ENCODE results near the gene CNTNAP2. TPM values are rescaled to one million over a fixed set of nuclear protein-coding genes. Genes with fewer than 3 reads are reported as not detected.

The CNTNAP2 gene
- total RNA-seq, 2 experiments from 2014 or later, result not detected

DNA sequence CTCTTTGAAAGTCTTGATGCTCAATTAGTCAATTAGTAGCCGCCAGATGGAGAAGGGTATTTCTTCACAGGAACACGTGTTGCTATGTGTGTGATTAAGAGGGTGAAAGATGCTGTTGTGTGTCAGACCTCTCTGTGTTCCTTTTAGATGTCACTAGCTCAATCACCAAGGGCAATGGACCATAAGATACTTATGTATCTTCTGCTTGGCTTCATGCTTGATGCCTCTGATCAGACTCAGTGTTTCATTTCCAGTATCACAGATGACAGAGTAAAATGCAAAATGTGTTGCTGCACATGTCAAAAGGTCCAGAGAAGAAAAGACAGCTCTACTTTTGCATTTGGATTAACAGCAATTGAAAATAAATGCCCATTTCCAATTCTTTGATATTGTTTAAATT, 865.9 kb downstream of the CNTNAP2 start:
- Mint-ChIP-seq H3K27ac (no peak overlapping the region), H3K9me3 (ENCODE audit: insufficient read depth) (peaks cover 27% of the 10 kb centered on the region), H3K4me1 (ENCODE audit: low read depth) (no peaks in the 10 kb centered on the region), H3K27me3 (ENCODE audit: low read depth) (no peaks in the 10 kb centered on the region), H3K4me3 (no peak overlapping the region), H3K36me3 (ENCODE audit: low read depth) (no peaks in the 10 kb centered on the region)
- DNase-seq (no peak), ATAC-seq (no peak)
- ChIA-PET POLR2A (no interaction called here), CTCF (no interaction called here)

DNA sequence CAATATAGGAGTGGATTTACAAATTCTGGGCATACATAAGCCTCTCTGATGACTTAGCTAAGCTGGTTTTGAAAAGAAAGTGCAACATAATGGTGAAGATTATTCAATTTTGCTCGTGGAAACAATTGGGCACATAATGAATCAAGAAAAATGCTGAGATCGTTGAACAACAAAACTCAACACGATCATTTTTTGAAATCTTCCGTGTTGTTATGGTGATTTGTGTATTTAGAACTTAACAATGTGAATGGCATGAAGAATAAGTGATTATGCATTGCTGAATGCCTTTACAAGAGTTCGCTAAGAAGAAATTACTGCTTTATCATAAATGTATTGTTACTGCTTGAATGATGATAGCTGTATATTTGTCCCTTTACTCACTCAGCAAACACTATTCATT, 875.0 kb downstream of the CNTNAP2 start:
- ChIA-PET POLR2A (no interaction called here), CTCF (no interaction called here)
- Mint-ChIP-seq H3K27me3 (ENCODE audit: low read depth) (no peaks in the 10 kb centered on the region), H3K4me3 (no peak overlapping the region), H3K27ac (no peak overlapping the region), H3K4me1 (ENCODE audit: low read depth) (no peaks in the 10 kb centered on the region), H3K36me3 (ENCODE audit: low read depth) (no peaks in the 10 kb centered on the region), H3K9me3 (ENCODE audit: insufficient read depth) (peaks cover 37% of the 10 kb centered on the region)
- DNase-seq, result no peak
- ATAC-seq, result no peak

DNA sequence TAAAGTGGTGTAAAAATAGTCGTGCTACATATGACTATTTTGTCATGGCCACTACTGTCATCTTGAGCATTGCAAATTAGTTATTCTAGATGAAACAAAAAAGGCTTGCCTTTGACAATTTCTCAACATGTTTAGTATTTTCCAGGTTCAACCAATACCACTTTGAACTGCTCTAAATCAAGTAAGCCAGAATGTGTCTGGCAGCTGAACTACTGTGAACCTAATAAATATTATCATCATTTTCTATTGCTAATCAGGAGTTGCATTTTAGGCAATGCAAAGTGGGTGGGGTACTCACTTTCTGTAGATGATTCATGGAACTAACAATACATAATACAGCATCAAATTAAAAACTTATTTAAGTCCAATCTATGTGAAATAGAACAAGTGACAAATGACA, 877.2 kb downstream of the CNTNAP2 start:
- Mint-ChIP-seq H3K27me3 (ENCODE audit: low read depth) (no peaks in the 10 kb centered on the region), H3K4me1 (ENCODE audit: low read depth) (no peaks in the 10 kb centered on the region), H3K4me3 (no peak overlapping the region), H3K9me3 (ENCODE audit: insufficient read depth) (peaks cover 38% of the 10 kb centered on the region), H3K36me3 (ENCODE audit: low read depth) (no peaks in the 10 kb centered on the region), H3K27ac (no peak overlapping the region)
- POLR2A ChIA-PET, result no interaction called here
- CTCF ChIA-PET, result no interaction called here
- DNase-seq (no peak), ATAC-seq (no peak)

DNA sequence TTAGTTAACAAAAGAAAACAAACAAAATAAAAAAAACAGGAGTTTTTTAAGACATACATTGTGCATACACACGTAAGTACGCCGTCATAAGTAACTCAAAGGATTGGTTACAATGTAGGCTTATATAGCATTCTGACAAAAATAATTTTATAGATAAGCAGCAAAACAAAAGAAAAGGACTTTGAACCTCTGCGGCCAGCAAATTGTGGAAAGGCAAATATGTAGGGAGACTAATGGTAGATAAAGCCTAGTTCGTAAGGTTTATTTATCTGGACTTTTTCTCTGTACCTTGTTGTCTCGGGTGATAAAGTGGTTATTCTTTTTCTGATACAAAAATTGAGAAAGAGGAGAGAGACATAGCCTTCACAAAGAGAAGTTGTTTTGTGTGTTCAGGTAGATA, 891.9 kb downstream of the CNTNAP2 start:
- no peaks in the 10 kb centered on the region for H3K4me1 Mint-ChIP-seq (ENCODE audit: low read depth)
- CTCF ChIA-PET, result no interaction called here
- POLR2A ChIA-PET, result no interaction called here
- no peaks in the 10 kb centered on the region for H3K27me3 Mint-ChIP-seq (ENCODE audit: low read depth)
- peaks cover 6% of the 10 kb centered on the region for H3K9me3 Mint-ChIP-seq (ENCODE audit: insufficient read depth)
- no peak overlapping the region for H3K4me3 Mint-ChIP-seq
- no peaks in the 10 kb centered on the region for H3K36me3 Mint-ChIP-seq (ENCODE audit: low read depth)
- H3K27ac Mint-ChIP-seq, result no peak overlapping the region
- ATAC-seq (no peak), DNase-seq (no peak)

DNA sequence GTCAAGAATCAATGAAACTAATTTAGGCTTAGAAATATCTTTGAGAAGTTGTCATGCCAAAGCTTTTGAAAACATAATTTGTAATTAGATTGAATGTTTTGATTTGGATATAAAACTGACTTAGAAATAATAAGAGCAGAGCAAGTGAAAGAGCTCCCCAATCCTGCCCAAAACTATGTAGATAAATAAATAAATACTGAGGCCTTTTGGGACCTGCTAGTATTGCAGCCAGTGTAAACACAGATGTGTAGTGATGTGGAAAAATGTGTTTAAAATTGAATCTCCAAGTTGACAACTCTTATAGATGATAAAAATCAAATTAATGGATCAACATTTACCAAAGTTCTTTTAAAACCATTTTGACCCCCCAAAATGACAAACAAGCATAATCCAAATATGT, 896.1 kb downstream of the CNTNAP2 start:
- H3K27me3 Mint-ChIP-seq (ENCODE audit: low read depth), result no peaks in the 10 kb centered on the region
- CTCF ChIA-PET, result no interaction called here
- H3K27ac Mint-ChIP-seq, result no peak overlapping the region
- no peak overlapping the region for H3K4me3 Mint-ChIP-seq
- ATAC-seq (no peak), DNase-seq (no peak)
- peaks cover 15% of the 10 kb centered on the region for H3K9me3 Mint-ChIP-seq (ENCODE audit: insufficient read depth)
- no peaks in the 10 kb centered on the region for H3K36me3 Mint-ChIP-seq (ENCODE audit: low read depth)
- POLR2A ChIA-PET, result no interaction called here
- H3K4me1 Mint-ChIP-seq (ENCODE audit: low read depth), result no peaks in the 10 kb centered on the region

DNA sequence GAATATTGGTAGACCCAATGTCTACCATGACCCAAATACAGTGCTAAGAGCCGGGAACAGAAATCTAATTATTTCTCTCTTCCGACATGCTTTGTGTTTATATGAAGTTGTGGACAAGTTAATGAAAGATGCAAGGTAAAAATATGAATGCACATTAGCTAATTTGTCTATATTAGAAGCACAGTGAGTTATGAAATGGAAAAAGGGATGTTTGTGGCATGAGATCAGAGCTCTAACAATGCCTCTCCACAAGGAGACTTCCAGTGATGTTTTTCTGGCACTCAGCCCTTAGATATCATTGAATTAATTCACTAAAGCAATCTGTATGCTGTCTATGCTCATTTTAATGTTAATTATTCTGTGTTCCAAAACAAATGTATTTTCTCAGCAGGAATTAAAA, 897.2 kb downstream of the CNTNAP2 start:
- Mint-ChIP-seq H3K27ac (no peak overlapping the region), H3K4me1 (ENCODE audit: low read depth) (no peaks in the 10 kb centered on the region), H3K4me3 (no peak overlapping the region), H3K36me3 (ENCODE audit: low read depth) (no peaks in the 10 kb centered on the region), H3K27me3 (ENCODE audit: low read depth) (no peaks in the 10 kb centered on the region), H3K9me3 (ENCODE audit: insufficient read depth) (peaks cover 15% of the 10 kb centered on the region)
- ChIA-PET CTCF (no interaction called here), POLR2A (no interaction called here)
- no peak for ATAC-seq
- no peak for DNase-seq

DNA sequence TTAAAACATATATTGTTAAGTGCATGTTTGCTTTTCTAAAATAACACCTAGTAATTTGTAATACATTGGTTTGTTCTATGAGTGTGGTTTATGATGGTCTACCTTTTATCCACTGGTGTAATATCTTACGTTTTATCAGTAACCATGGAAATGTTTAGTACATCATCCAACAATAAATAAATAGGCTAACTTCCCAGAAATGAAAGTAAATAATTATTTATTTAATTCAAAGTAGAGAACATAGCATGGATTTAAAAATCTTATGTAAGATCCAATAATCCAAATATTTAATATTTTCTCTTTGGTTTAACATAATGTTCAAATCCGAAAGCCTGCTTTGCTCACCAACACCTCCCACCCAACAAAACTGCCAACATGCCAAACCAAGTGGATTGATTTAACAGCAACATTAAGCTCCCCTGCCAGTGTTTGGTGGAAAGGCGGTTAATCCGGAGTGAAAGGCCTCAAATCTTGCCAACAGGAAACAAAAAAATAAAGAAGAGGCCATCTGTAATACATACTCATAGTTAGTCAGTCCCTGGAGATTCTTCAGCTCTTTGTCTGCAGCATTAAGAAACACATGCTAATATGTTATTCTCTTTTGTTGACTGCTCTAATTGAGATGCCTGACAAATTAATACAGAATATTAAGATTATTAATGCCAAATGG, 897.8 kb downstream of the CNTNAP2 start:
- Mint-ChIP-seq H3K27me3 (ENCODE audit: low read depth) (no peaks in the 10 kb centered on the region), H3K4me3 (no peak overlapping the region), H3K9me3 (ENCODE audit: insufficient read depth) (peaks cover 15% of the 10 kb centered on the region), H3K27ac (no peak overlapping the region), H3K4me1 (ENCODE audit: low read depth) (no peaks in the 10 kb centered on the region), H3K36me3 (ENCODE audit: low read depth) (no peaks in the 10 kb centered on the region)
- ChIA-PET POLR2A (no interaction called here), CTCF (no interaction called here)
- DNase-seq, result no peak
- no peak for ATAC-seq

DNA sequence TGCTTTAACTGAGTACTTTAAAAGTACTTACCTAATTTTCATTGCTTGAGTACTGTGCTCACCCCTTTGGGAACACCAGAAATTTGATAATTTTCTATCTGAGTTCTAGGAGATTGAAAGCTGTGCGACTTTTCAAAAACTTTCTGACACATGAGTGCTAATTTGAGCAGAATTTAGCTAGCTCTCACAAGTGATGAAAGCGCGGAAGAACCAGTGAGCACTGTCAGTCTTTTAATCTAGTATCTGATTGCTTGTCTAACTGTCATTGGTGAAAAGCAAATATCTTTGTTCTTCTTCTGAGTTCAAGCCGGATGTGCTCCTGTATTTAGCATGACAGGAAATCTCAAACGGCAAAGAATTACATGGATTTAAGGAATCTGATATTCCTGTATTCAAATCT, 899.4 kb downstream of the CNTNAP2 start:
- no peak for DNase-seq
- Mint-ChIP-seq H3K27ac (no peak overlapping the region), H3K27me3 (ENCODE audit: low read depth) (no peaks in the 10 kb centered on the region), H3K4me1 (ENCODE audit: low read depth) (no peaks in the 10 kb centered on the region), H3K9me3 (ENCODE audit: insufficient read depth) (peaks cover 15% of the 10 kb centered on the region), H3K4me3 (no peak overlapping the region), H3K36me3 (ENCODE audit: low read depth) (no peaks in the 10 kb centered on the region)
- ChIA-PET POLR2A (no interaction called here), CTCF (no interaction called here)
- ATAC-seq, result no peak

DNA sequence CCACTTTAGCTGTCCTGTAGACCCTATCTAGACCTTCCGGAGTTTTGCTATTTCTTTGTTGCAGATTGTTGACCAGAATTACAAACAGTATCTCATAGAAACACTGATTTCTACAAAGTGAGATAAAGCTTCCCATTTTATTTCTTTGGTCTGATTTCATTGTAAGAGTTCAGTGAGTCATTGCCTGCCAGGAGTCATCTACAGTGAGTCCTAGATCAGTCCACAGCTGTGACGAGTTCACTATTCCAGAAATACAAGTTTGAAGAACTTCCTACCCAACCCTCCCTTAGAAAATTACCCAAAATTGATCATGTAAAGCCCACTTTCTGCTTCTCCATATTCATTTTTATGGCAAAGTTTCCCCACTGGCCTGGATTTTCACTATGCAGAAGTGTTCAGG, 905.5 kb downstream of the CNTNAP2 start:
- no peak overlapping the region for H3K27ac Mint-ChIP-seq
- DNase-seq (no peak), ATAC-seq (no peak)
- no peaks in the 10 kb centered on the region for H3K36me3 Mint-ChIP-seq (ENCODE audit: low read depth)
- H3K9me3 Mint-ChIP-seq (ENCODE audit: insufficient read depth), result peaks cover 3% of the 10 kb centered on the region
- no peaks in the 10 kb centered on the region for H3K4me1 Mint-ChIP-seq (ENCODE audit: low read depth)
- ChIA-PET CTCF (interaction anchor here (0.6 kb wide), 1 partner anchor 682 kb away, joined by 3 read pairs; no protein-coding TSS in a partner anchor), POLR2A (no interaction called here)
- no peaks in the 10 kb centered on the region for H3K27me3 Mint-ChIP-seq (ENCODE audit: low read depth)
- H3K4me3 Mint-ChIP-seq, result no peak overlapping the region

DNA sequence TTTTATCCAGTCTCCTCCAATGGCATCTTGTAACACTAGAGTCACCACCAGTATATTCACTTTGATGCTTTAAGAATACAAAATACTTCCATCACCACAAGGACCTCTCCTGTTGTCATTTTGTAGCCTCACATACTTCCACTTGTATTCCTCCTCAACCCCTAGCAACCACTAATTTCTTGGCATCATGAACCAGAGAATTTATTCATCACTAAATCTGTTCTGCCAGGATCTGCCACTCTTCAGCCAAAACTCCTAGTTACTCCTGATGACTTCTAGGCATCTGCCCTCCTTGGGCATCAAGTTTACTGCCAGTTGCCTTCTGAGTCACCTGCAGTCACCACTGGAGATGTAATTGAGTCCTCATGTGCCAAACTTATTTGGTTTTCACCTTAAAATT, 906.8 kb downstream of the CNTNAP2 start:
- H3K9me3 Mint-ChIP-seq (ENCODE audit: insufficient read depth), result peaks cover 4% of the 10 kb centered on the region
- no peak for DNase-seq
- CTCF ChIA-PET, result no interaction called here
- POLR2A ChIA-PET, result no interaction called here
- H3K4me3 Mint-ChIP-seq, result no peak overlapping the region
- no peak overlapping the region for H3K27ac Mint-ChIP-seq
- no peak for ATAC-seq
- no peaks in the 10 kb centered on the region for H3K36me3 Mint-ChIP-seq (ENCODE audit: low read depth)
- no peaks in the 10 kb centered on the region for H3K27me3 Mint-ChIP-seq (ENCODE audit: low read depth)
- no peaks in the 10 kb centered on the region for H3K4me1 Mint-ChIP-seq (ENCODE audit: low read depth)

DNA sequence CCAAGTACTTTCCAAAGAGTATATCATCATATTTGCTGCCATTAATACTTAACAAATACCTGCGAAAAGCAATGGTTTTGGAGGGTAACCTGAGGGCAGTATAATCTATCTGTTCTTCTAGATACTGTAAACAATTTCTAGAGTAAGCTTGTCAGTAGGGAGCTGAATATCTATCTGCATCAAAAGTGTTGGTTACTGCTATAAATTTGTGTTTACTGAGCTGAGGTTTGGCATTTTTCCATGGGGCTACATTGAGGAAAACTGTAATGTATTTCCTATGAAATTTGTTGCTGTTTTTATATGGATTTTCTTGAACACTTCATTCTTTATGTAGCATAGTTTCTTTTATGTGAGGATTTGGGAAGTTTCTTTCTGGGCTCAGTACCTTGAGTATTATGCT, 913.4 kb downstream of the CNTNAP2 start:
- ChIA-PET CTCF (no interaction called here), POLR2A (no interaction called here)
- no peak overlapping the region for H3K27ac Mint-ChIP-seq

DNA sequence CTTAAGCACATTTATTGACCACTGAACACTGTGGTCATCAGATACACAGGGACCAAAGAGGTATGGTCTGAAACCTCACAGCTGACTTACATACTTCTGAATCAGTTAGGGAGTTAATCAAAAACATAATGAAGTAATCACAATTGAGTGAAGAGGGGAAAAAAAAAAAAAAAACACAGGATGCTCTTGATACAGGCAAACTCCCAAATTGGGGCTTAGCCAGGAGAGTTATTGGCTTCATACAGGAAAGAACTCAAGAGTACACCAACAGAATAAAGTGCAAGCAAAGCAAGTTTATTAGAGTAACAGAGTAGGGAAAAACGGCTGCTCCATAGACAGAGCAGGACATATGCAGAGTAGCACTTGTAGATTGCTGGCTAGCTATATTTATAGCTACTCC, 917.0 kb downstream of the CNTNAP2 start:
- no peaks in the 10 kb centered on the region for H3K27me3 Mint-ChIP-seq (ENCODE audit: low read depth)
- ATAC-seq, result no peak

More for the DNA sequence above, 913.4 kb downstream of the CNTNAP2 start:
- DNase-seq, result no peak
- no peaks in the 10 kb centered on the region for H3K4me1 Mint-ChIP-seq (ENCODE audit: low read depth)
- H3K4me3 Mint-ChIP-seq, result no peak overlapping the region
- H3K36me3 Mint-ChIP-seq (ENCODE audit: low read depth), result no peaks in the 10 kb centered on the region
- ATAC-seq, result no peak
- H3K9me3 Mint-ChIP-seq (ENCODE audit: insufficient read depth), result peaks cover 16% of the 10 kb centered on the region
- no peaks in the 10 kb centered on the region for H3K27me3 Mint-ChIP-seq (ENCODE audit: low read depth)

DNA sequence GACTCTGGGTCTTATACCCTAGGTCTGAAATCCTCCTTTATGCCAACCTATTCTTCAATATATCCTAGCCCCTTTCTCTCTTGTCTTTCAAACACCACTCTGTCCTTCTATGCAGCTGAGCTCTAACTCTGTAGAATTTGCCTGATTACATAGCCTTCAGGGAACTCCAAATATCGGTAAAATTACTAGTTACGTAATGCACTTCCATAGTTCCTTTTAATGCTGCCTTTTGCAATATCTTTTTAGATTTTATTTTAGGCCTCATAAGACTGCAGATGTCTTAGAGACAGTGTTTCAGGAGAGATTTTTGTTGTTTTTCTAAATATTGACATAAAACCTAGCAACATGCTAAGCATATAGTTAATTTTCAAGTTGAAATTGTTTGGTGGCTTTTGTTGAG, 924.8 kb downstream of the CNTNAP2 start:
- Mint-ChIP-seq H3K9me3 (ENCODE audit: insufficient read depth) (no peaks in the 10 kb centered on the region), H3K4me3 (no peak overlapping the region), H3K4me1 (ENCODE audit: low read depth) (no peaks in the 10 kb centered on the region), H3K36me3 (ENCODE audit: low read depth) (no peaks in the 10 kb centered on the region), H3K27ac (no peak overlapping the region), H3K27me3 (ENCODE audit: low read depth) (no peaks in the 10 kb centered on the region)
- CTCF ChIA-PET, result no interaction called here
- DNase-seq, result no peak
- POLR2A ChIA-PET, result no interaction called here
- no peak for ATAC-seq

More for the DNA sequence above, 917.0 kb downstream of the CNTNAP2 start:
- ChIA-PET CTCF (no interaction called here), POLR2A (no interaction called here)
- DNase-seq, result no peak
- Mint-ChIP-seq H3K9me3 (ENCODE audit: insufficient read depth) (peaks cover 12% of the 10 kb centered on the region), H3K4me1 (ENCODE audit: low read depth) (no peaks in the 10 kb centered on the region), H3K27ac (no peak overlapping the region), H3K4me3 (no peak overlapping the region), H3K36me3 (ENCODE audit: low read depth) (no peaks in the 10 kb centered on the region)
